Esophagus squamous epithelium (tissue), 4 donors: ENCODE results near the gene CADM1.

Experiments
- CTCF ChIP-seq, 6 experiments: fragments of 450-650 bp in 4 of 6; fragments of 200-600 bp in 2 of 6; sonication (generic) in 2 of 6; IDR thresholded peaks; one replicate each; pipeline ENCODE4 v1.5.1; 2016 to 2019; ENCODE audit warnings: antibody characterized with exemption in 6 of 6, mild to moderate bottlenecking in 4 of 6, moderate library complexity in 4 of 6
- POLR2A ChIP-seq, 4 donors: fragments of 450-650 bp; IDR thresholded peaks; one replicate each; pipeline ENCODE4 v1.6.1; 2017; ENCODE audit warnings: antibody characterized with exemption in 4 of 4, mild to moderate bottlenecking in 4 of 4, moderate library complexity in 3 of 4

GRCh38 chr11:115242982-115243381 lies 261.2 kb downstream of the CADM1 start:
- TF ChIP-seq CTCF (IDR thresholded peaks at IDR 0.05) = no peak
- no peak for TF ChIP-seq POLR2A (IDR thresholded peaks at IDR 0.05)
